Measurements from ENCODE around the gene PRPF19.

PRPF19 gene

DNA sequence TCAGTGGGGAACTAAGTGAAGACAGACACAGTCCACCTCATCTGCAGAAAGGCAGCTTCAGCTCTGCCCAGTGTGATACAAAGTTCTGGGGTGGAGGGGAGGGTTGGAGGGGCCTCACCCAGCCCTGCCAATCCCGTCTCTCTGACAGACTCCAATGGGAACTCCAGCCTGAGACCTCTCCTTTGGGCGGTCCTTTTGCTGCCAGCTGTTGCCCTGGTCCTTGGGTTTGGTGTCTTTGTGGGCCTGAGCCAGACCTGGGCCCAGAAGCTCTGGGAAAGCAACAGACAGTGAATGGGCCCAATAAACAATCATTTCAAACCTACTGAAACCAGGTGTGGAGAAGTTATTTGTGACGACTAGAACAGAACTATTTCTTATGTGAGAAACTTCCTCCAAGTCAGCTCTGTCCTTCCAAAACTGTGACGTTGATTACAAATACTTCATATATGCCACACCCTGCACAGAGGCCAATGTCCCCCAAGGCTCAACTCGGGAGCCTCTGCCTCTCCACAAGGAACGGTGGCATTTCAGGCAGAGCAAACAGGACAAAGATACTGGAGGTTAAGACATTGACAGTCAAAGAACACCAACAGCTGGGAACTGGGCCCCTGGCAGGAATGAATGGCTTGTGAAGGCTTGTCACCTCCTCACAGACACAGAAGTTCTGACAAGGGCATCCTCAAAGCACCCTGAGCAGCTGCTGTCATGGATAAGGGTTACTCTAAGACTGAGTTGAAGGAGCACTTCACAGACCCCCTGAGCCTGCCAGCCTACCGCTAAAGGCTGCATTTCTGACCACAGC lies 30.8 kb downstream of the PRPF19 start:
- peaks cover 16% of the 10 kb centered on the region for H3K36me3 ChIP-seq (ENCODE audit: control insufficient read depth, insufficient read depth, low read length)
- DNase-seq: no peak
- H3K4me1 ChIP-seq (ENCODE audit: control insufficient read depth, insufficient read depth, low read length, poor library complexity, severe bottlenecking): no peaks in the 10 kb centered on the region
- no peaks in the 10 kb centered on the region for H3K9me3 ChIP-seq (ENCODE audit: control insufficient read depth, low read length)
- H3K27me3 ChIP-seq (replicated peaks; ENCODE audit: control insufficient read depth, insufficient read depth, low read length, poor library complexity, severe bottlenecking): no peaks in the 10 kb centered on the region
- no peak overlapping the region for H3K4me3 ChIP-seq (ENCODE audit: insufficient read depth, low read depth, low read length, poor library complexity, severe bottlenecking)
- H3K27ac ChIP-seq (ENCODE audit: insufficient read depth, low read length, poor library complexity, severe bottlenecking): no peak overlapping the region

DNA sequence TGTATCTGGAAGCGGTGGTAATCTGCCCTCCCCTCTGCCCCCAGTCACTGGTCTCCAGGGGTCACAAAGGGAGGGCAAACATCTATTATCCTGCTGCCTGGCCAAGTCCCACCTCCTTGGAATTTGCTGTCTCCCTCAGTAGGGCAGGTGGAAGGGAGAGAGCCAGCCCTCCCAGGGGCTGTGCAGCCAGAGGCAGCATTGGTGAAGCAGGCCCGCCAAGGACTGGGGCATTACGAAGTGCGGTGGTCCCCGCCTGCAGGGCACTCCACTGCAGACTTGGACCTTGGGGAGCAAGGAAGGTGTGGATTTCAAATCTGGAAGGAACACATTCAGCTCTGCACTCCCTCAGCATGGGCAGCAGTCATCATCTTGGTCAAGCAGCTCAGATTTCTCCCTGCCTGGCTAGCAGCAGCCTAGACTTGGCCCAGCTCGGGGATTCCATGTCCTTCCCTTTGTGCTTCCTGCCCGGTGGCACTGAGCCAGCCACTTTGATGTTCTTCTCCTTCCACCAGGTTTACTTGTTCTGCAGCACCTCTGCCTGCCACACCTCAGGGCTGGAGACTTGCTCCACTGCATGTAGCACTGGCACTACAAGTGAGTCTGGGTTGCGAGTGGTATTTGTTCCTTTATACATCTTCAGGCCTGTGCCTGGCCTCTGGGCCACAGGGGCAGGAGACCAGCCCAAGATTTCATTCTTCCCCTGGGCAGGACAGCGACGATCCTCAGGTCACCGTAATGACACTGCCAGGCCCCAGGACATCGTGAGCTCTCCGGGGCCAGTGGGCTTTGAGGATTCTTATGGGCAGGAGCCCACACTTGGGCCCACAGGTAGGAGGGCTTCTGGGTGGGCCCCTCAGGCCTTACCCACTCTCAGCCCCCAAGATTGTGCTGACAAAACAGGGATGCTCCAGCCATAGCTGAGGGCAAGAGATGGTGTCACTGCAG lies 31.7 kb downstream of the PRPF19 start:
- Histone ChIP-seq H3K9me3 (ENCODE audit: control insufficient read depth, low read length) (no peaks in the 10 kb centered on the region), H3K36me3 (ENCODE audit: control insufficient read depth, insufficient read depth, low read length) (peaks cover 11% of the 10 kb centered on the region), H3K4me3 (ENCODE audit: insufficient read depth, low read depth, low read length, poor library complexity, severe bottlenecking) (no peak overlapping the region), H3K27ac (ENCODE audit: insufficient read depth, low read length, poor library complexity, severe bottlenecking) (no peak overlapping the region), H3K4me1 (ENCODE audit: control insufficient read depth, insufficient read depth, low read length, poor library complexity, severe bottlenecking) (no peaks in the 10 kb centered on the region), H3K27me3 (replicated peaks; ENCODE audit: control insufficient read depth, insufficient read depth, low read length, poor library complexity, severe bottlenecking) (no peaks in the 10 kb centered on the region)
- DNase-seq: no peak

DNA sequence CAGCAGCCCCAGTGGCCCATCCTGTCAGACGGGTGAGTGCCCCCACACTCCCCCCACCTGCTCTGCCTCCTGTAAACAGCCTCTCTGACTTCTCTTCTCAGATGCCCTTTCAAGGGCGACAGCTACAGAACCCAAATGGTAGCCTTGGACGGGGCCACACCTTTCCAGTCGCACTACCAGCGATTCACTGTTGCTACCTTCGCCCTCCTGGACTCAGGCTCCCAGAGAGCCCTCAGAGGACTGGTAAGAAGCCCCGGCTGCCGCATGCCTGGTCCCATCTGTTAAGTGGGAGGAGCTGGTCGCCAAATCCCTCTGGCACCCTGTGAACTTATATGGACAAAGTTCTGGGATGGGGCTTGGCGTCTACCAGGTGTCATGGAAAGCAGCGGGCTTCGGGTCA lies 32.9 kb downstream of the PRPF19 start:
- H3K36me3 ChIP-seq (ENCODE audit: control insufficient read depth, insufficient read depth, low read length): peaks cover 2% of the 10 kb centered on the region
- no peaks in the 10 kb centered on the region for H3K27me3 ChIP-seq (replicated peaks; ENCODE audit: control insufficient read depth, insufficient read depth, low read length, poor library complexity, severe bottlenecking)
- no peaks in the 10 kb centered on the region for H3K4me1 ChIP-seq (ENCODE audit: control insufficient read depth, insufficient read depth, low read length, poor library complexity, severe bottlenecking)
- H3K9me3 ChIP-seq (ENCODE audit: control insufficient read depth, low read length): no peaks in the 10 kb centered on the region
- no peak overlapping the region for H3K27ac ChIP-seq (ENCODE audit: insufficient read depth, low read length, poor library complexity, severe bottlenecking)
- H3K4me3 ChIP-seq (ENCODE audit: insufficient read depth, low read depth, low read length, poor library complexity, severe bottlenecking): no peak overlapping the region
- DNase-seq: no peak

DNA sequence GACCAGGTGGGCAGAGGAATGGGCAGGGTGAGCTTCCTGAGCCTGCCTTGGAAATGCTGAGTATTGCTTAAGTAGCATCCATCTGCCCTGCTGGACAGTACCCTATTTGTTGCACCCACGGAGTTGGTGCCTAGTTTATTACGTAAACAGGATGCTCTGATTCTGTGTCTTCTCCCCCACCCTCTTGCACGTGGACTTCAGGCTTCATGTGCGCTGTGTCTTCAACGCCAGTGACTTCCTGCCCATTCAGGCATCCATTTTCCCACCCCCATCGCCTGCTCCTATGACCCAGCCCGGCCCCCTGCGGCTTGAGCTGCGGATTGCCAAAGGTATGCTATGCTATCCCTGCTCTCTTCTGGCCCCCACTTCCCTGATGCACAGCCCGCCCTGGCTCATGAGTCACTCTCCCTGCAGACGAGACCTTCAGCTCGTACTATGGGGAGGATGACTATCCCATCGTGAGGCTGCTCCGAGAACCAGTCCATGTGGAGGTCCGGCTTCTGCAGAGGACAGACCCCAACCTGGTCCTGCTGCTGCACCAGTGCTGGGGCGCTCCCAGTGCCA lies 33.3 kb downstream of the PRPF19 start:
- Histone ChIP-seq H3K4me1 (ENCODE audit: control insufficient read depth, insufficient read depth, low read length, poor library complexity, severe bottlenecking) (no peaks in the 10 kb centered on the region), H3K36me3 (ENCODE audit: control insufficient read depth, insufficient read depth, low read length) (no peaks in the 10 kb centered on the region), H3K27me3 (replicated peaks; ENCODE audit: control insufficient read depth, insufficient read depth, low read length, poor library complexity, severe bottlenecking) (no peaks in the 10 kb centered on the region), H3K27ac (ENCODE audit: insufficient read depth, low read length, poor library complexity, severe bottlenecking) (no peak overlapping the region), H3K4me3 (ENCODE audit: insufficient read depth, low read depth, low read length, poor library complexity, severe bottlenecking) (no peak overlapping the region), H3K9me3 (ENCODE audit: control insufficient read depth, low read length) (no peaks in the 10 kb centered on the region)
- DNase-seq: no peak

DNA sequence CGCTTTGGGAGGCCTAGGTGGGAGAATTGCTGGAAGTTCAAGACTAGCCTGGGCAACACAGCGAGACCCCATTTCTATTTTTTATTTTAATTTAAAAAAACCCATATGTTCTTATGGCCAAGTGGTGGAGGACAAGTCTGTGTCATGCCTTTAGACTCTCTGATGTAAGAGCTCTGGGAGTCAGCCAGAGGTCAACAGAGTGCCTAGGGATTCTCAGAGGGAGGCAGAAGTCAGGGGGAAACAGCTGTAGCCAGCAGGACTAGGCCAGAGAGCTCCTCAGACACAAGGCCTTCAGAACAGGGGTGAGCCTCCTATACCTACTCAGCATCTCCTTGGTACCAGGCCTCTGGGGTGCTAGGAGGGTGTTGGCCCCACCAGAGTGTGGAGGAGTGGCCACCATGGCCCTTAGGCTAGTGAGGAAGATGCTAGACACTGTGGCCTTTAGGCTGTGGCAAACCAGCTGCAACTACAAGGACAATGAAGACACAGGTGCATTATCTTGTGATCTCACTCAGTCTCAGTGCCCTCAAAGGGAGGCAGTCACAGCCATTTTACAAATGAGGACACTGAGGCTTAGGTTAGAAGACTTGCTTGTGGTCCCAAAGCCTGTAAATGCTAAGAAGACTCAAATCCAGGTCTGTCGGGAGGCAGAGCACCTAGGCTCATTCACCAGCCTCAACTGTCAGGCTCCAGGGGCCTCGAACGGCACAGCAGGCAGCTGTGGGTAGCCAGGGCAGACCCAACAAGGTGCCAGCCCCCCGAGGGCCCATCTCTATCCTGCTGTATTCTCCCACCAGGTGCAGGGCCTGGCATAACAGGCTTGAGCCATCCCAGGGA lies 34.0 kb downstream of the PRPF19 start:
- H3K4me3 ChIP-seq (ENCODE audit: insufficient read depth, low read depth, low read length, poor library complexity, severe bottlenecking): no peak overlapping the region
- DNase-seq: no peak
- H3K27ac ChIP-seq (ENCODE audit: insufficient read depth, low read length, poor library complexity, severe bottlenecking): no peak overlapping the region

DNA sequence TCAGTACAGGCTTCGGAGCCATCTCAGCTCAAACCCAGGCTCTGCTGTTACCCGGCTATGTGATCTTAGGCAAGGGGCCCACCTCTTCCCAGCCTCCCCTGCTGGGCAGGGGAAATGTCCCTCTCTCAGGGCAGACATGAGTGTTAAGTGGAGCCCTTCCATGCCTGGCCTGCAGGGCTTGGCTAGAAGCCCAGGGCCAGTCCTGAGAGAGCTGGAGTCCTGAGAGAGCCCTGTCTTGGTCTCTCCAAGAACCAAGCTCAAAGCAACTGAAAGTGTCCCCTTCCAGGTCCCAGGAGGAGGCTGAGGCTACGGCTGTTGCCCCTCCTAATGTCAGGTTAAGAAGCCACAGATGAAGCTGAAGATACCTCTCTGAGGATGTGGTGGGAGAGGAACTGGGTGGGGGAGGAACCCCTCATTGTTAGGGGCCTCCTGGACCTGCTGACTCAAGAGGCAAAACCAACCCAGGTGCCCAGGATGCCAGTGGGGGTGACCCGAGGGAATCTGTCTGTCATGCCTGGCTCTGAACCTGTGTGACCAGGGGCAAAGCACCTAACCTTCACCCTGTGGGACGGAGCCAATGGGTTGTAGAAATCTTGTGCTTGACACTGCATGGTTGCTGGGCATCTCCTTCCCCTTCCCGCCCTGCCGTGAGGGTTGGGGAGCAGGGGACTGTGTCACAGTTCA lies 34.9 kb downstream of the PRPF19 start:
- H3K4me1 ChIP-seq (ENCODE audit: control insufficient read depth, insufficient read depth, low read length, poor library complexity, severe bottlenecking): no peaks in the 10 kb centered on the region
- H3K27ac ChIP-seq (ENCODE audit: insufficient read depth, low read length, poor library complexity, severe bottlenecking): no peak overlapping the region
- H3K4me3 ChIP-seq (ENCODE audit: insufficient read depth, low read depth, low read length, poor library complexity, severe bottlenecking): no peak overlapping the region
- no peak for DNase-seq
- no peaks in the 10 kb centered on the region for H3K27me3 ChIP-seq (replicated peaks; ENCODE audit: control insufficient read depth, insufficient read depth, low read length, poor library complexity, severe bottlenecking)
- H3K9me3 ChIP-seq (ENCODE audit: control insufficient read depth, low read length): no peaks in the 10 kb centered on the region
- H3K36me3 ChIP-seq (ENCODE audit: control insufficient read depth, insufficient read depth, low read length): no peaks in the 10 kb centered on the region

More for the DNA sequence above, 34.0 kb downstream of the PRPF19 start:
- H3K4me1 ChIP-seq (ENCODE audit: control insufficient read depth, insufficient read depth, low read length, poor library complexity, severe bottlenecking): no peaks in the 10 kb centered on the region
- H3K27me3 ChIP-seq (replicated peaks; ENCODE audit: control insufficient read depth, insufficient read depth, low read length, poor library complexity, severe bottlenecking): no peaks in the 10 kb centered on the region
- H3K9me3 ChIP-seq (ENCODE audit: control insufficient read depth, low read length): no peaks in the 10 kb centered on the region
- no peaks in the 10 kb centered on the region for H3K36me3 ChIP-seq (ENCODE audit: control insufficient read depth, insufficient read depth, low read length)

DNA sequence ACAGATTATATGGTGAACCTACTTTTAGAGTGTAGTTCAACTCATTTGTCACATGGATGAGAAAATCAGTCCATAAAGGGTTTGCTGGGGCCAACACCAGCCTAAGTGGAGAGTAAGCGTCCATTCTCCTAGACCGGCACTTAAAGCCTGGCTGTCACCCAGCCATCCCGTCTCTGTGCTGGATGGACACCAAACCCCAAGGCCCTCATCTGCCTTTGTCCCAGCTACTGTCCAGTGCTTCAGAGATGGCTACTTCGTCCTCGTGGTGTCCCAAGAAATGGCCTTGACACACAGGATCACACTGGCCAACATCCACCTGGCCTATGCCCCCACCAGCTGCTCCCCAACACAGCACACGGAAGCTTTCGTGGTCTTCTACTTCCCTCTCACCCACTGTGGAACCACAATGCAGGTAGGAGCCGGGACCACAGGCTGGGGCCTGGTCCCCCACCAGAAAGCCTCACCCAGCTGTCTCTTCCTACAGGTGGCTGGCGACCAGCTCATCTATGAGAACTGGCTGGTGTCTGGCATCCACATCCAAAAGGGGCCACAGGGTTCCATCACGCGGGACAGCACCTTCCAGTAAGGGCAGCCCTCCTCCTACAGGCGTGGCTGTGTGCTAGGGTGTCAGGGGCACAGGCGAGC lies 35.5 kb downstream of the PRPF19 start:
- H3K9me3 ChIP-seq (ENCODE audit: control insufficient read depth, low read length): no peaks in the 10 kb centered on the region
- no peak overlapping the region for H3K27ac ChIP-seq (ENCODE audit: insufficient read depth, low read length, poor library complexity, severe bottlenecking)
- no peaks in the 10 kb centered on the region for H3K4me1 ChIP-seq (ENCODE audit: control insufficient read depth, insufficient read depth, low read length, poor library complexity, severe bottlenecking)
- H3K36me3 ChIP-seq (ENCODE audit: control insufficient read depth, insufficient read depth, low read length): no peaks in the 10 kb centered on the region
- no peak for DNase-seq
- H3K4me3 ChIP-seq (ENCODE audit: insufficient read depth, low read depth, low read length, poor library complexity, severe bottlenecking): no peak overlapping the region
- H3K27me3 ChIP-seq (replicated peaks; ENCODE audit: control insufficient read depth, insufficient read depth, low read length, poor library complexity, severe bottlenecking): no peaks in the 10 kb centered on the region

DNA sequence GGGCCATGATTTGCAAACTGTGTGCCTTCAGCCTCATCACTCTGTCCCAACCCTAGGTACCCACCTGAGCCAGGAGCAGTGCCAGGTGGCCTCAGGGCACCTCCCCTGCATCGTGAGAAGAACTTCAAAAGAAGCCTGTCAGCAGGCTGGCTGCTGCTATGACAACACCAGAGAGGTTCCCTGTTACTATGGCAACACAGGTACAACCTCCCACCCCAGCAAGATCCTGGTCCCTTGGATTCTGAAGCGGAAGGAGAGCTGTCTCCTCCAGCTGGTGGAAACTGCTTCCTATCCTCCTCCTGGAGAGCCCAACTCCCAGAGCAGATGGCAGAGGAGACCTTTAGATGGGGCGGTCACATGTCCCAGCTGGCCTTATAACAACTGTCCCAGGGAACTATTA lies 36.1 kb downstream of the PRPF19 start:
- Histone ChIP-seq H3K4me1 (ENCODE audit: control insufficient read depth, insufficient read depth, low read length, poor library complexity, severe bottlenecking) (no peaks in the 10 kb centered on the region), H3K9me3 (ENCODE audit: control insufficient read depth, low read length) (no peaks in the 10 kb centered on the region), H3K27ac (ENCODE audit: insufficient read depth, low read length, poor library complexity, severe bottlenecking) (no peak overlapping the region), H3K36me3 (ENCODE audit: control insufficient read depth, insufficient read depth, low read length) (no peaks in the 10 kb centered on the region), H3K27me3 (replicated peaks; ENCODE audit: control insufficient read depth, insufficient read depth, low read length, poor library complexity, severe bottlenecking) (no peaks in the 10 kb centered on the region), H3K4me3 (ENCODE audit: insufficient read depth, low read depth, low read length, poor library complexity, severe bottlenecking) (no peak overlapping the region)
- no peak for DNase-seq

DNA sequence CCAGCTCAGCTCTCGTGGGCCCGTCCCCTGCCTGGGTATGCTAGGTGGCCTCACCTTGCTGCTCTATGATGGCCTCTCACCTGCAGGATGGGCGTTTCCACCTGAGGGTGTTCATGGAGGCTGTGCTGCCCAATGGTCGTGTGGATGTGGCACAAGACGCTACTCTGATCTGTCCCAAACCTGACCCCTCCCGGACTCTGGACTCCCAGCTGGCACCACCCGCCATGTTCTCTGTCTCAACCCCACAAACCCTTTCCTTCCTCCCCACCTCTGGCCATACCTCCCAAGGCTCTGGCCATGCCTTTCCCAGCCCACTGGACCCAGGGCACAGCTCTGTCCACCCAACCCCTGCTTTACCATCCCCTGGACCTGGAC lies 36.9 kb downstream of the PRPF19 start:
- Histone ChIP-seq H3K36me3 (ENCODE audit: control insufficient read depth, insufficient read depth, low read length) (no peaks in the 10 kb centered on the region), H3K9me3 (ENCODE audit: control insufficient read depth, low read length) (no peaks in the 10 kb centered on the region), H3K27me3 (replicated peaks; ENCODE audit: control insufficient read depth, insufficient read depth, low read length, poor library complexity, severe bottlenecking) (no peaks in the 10 kb centered on the region), H3K27ac (ENCODE audit: insufficient read depth, low read length, poor library complexity, severe bottlenecking) (no peak overlapping the region), H3K4me3 (ENCODE audit: insufficient read depth, low read depth, low read length, poor library complexity, severe bottlenecking) (no peak overlapping the region), H3K4me1 (ENCODE audit: control insufficient read depth, insufficient read depth, low read length, poor library complexity, severe bottlenecking) (no peaks in the 10 kb centered on the region)
- no peak for DNase-seq

Measured in effector memory CD4-positive, alpha-beta T cell (primary cell).